SKM-1 (cell line): Measurements from ENCODE around the gene AFG1L.
A peak's percentile ranks its signal among the peaks of the same experiment; 100 is the strongest.
"Not testable (repeated sequence)": the region's sequence is repeated elsewhere in the genome, so short reads cannot be mapped to it uniquely, and the experiment has no call there.

ENCODE experiments used
- DNase-seq: peaks from one replicate; lab custom pipeline; 2025; ENCODE audit not compliant: unreplicated experiment; lab: John Stamatoyannopoulos, UW

AFG1L gene

DNA sequence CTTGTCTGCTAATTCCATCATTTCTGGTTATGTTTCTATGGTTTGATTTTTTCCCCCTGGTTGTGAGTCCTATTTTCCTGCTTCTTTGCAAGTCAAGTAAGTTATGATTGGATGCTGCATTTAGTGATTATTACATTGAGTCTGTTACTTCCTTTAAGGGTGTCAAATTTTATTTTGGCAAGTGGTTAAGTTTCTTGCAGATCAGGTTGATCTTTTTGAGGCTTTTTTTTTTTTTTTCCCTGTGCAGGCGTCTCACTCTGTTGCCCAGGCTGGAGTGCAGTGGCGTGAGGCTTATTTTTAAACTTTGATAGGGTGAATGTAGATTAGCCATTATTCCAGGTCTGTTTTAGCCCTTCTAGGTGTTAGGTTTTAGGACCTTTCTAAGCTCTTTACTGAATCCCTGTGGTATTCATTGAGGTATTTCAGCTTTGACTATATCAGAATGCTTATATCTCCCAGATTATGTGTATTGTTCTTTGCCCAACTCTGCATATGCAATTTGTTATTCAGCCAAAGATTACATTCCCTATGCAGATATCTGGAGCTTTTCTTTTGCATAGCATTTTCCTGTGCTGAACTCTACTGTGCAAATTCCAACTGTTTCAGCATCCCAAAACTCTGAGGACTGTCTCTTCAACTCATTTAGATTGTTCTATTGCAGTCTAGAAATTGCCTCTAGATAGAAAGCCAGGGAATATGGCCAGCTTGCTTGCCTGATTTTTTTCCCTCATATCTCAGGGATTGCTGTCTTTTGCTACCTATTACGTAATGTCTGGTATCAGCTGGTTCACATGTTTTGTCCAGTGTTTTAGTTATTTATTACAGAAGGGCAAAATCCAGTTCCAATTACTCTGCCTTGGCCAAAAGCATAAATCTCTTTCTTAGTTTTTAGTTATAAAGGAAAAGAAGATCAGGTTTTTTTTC, 113.3 kb downstream of the AFG1L start:
- DNase-seq, result no peak

DNA sequence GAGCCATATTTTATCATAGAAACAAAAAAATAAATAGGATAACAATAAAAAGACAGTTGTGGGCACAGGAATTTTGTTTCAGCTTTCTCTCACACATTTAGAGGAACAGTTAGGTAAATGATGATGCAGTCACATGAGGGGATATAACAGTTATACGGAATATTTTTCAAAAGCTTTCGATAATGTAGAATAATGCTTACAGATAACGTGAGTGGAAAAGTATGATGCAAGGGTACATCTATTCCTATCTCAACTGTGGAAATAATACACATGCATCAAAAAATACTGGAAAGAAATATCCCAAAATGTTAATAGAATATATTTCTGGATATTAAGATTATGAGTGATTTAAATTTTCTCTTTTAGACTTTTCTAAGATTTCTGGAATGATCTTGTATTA, 114.0 kb downstream of the AFG1L start:
- no peak for DNase-seq

DNA sequence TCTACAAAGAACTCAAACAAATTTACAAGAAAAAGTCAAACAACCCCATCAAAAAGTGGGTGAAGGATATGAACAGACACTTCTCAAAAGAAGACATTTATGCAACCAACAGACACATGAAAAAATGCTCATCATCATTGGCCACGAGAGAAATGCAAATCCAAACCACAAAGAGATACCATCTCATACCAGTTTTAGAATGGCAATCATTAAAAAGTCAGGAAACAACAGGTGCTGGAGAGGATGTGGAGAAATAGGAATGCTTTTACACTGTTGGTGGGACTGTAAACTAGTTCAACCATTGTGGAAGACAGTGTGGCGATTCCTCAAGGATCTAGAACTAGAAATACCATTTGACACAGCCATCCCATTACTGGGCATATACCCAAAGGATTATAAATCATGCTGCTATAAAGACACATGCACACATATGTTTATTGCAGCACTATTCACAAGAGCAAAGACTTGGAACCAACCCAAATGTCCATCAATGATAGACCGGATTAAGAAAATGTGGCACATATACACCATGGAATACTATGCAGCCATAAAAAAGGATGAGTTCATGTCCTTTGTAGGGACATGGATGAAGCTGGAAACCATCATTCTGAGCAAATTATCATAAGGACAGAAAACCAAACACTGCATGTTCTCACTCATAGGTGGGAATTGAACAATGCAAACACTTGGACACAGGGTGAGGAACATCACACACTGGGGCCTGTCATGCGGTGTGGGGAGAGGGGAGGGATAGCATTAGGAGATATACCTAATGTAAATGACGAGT, 121.4 kb downstream of the AFG1L start:
- DNase-seq, result not testable (repeated sequence)

DNA sequence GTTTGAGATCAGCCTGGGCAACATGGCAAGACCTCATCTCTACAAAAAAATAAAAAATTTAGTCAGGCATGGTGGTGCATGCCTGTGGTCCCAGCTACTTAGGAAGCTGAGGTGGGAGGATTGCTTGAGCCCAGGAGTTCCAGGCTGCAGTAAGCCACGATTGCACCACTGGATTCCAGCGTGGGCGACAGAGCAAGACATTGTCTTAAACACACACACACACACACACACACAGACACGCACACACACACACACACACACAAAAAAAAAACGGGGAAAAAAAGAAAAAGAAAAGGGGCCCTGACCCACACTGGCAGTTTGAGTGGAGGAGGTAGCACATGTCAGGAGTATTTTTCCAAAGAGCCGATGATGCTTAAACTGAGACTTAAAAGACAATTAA, 122.2 kb downstream of the AFG1L start:
- no peak for DNase-seq

DNA sequence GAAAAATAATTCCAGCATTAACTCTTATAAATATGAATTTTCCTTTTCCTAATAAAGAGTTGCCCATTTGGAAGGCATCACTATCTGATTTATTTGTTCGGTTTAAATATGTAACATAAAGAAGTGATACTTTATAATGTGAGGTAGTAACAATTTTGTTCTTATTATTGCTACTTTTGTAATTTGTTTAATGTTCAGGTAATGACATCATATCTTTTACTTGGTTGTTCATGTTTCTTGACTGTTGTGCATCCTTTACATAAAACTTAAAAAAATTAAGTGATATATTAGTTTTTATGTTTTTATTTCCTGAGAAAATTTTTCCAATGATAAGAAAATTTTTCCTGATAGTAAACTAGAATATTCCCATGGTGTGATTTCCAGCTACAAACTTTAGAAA, 124.6 kb downstream of the AFG1L start:
- DNase-seq, result no peak

DNA sequence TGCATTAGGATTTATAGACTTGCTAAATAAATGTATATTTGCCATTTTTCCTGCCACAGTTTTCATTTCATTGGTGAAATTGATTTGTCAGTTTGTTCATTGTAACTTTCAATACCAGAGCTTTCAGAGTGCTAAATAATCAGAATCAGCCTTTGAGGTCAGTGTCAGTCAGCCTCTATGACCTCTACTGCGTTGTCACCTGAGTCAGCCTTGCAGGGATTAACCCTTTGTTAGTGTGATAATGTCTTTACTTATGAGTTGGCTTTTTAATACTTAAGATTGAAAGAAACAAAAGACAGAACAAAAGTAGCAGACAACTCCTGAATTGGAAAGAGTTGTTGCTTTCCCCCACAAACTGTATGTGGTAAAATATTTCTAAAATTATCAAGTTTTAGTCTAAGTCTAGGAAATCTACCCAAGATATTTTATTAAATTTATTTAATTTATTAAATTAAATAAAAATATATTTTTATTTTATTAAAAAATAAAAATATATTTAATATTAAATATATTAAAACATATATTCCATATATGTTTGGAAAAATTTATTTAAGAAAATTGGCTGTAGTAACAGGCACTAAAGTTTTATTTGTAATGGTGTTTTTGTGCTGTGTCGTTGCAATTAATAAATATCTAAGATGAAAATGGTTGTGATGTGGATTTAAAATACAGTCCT, 125.2 kb downstream of the AFG1L start:
- no peak for DNase-seq

DNA sequence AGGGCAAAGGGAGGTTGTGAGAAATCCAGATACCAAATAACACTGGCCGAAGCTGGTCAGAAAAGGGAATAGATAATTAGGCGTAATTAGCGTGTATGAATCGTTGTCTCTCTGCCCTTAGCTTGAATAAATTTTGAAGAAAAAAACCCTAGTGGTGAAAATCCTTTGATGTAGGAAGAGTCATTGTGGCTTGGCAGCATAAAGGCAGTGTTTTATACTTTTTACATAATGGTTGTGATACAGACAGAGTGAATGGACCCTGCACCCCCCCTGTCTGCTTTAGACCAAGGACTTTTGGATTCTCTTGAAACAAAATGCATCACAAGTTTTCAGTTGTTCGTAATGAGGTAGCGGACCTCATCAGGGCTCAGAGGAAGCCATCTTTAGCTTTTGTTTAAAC, 126.5 kb downstream of the AFG1L start:
- no peak for DNase-seq

DNA sequence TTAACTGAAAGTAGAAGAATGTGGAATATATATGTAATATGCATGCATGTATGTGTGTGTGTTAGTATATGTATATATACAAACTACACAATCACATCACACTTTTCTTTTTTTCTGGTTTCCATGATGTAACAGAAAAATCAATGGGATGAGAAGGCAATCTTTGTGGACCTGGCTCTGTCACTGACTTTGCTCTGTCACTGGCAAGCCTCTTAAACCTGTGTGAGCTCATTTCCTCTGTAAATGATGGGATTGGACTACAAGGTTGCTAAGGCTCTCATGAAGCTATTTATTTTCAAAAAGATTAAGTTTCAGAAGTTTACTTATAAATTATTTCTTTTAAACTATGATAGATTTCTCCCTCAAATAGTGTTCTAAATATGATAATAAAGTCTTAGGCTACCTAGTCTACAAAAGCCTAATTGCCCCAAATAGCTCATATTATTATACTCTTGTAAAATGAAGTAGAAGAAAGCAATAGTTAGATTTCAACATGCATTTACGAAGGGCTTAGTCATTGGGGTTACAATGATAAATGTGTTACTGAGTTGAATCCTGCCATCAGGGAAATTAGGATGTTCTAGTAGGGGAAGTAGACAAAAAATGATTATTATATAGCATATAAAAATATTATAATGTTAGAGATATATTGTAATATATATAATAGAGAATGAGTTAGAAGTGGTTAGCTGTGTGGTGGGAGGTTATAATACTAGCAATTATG, 129.3 kb downstream of the AFG1L start:
- no peak for DNase-seq

DNA sequence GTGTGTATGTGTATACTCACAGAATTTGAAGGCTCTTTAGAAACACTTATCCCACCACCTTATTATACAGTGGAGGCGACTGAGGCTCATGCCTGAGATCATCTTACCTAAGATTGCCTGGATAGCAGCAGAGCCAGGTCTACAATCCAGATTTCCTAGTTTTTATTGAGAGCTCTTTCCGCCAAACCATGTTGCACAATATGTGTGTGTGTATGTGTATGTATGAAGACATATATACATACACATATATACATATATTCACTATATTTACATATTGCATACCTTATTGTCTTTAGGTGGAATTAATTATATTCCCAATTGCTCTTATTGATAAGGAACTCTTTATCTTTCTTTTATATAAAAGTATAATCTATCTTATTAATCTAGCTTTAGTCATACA, 130.6 kb downstream of the AFG1L start:
- no peak for DNase-seq

DNA sequence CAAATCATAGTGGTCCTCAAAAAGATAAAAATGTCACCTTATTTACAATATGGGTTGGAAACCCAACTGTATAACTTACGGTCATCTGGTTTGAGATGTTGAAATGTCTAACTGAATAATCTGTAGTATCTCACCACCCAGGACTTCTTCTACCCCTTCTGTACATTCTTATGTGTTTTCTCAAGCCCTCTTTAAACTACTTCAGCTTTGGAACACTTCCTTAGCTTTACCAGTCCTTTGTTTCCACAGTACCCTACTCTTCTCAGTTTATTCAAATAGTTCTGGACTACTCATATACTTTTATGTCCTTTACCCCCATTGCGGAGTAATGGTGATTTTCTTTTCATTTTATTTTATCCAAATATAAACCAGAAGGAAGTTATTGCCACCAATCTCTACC, 137.3 kb downstream of the AFG1L start:
- no peak for DNase-seq

DNA sequence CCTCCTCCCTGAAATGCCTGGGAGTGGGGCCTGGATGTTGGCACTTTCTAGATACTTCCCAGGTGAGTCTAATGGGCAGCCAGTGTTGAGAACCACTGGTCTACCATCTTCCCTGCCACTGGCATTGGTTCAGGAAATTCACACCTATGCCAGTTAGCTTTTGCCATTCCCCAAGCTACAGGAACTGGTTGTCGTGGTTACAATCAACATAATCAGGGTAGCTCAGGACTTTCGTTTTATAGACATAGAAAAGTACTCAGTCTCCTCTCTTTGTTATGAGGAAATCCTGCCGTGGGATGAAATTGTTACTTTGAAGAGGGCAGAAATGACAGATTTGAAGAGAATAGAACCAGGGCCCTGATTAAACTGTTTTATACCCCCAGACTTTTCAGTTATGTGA, 137.9 kb downstream of the AFG1L start:
- DNase-seq, result no peak

DNA sequence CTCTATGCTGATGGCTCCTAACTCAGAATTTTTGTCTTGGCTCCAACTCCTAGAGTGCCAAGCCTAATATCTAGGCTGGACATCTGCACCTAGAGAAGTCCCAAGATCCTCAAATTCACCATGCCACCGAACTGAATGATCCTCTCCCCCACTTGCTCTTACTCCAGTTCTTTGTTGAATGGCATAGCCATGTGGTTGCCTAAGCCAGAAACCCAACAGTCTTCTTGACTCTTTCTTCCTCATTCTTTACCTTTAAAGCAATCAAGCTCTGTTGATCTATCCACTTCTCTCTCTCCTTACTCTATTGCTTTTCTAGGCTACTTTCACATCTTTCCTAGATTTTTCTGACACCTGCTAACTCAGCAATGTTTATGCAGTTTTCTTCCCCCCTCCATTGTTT, 139.4 kb downstream of the AFG1L start:
- DNase-seq, result no peak

DNA sequence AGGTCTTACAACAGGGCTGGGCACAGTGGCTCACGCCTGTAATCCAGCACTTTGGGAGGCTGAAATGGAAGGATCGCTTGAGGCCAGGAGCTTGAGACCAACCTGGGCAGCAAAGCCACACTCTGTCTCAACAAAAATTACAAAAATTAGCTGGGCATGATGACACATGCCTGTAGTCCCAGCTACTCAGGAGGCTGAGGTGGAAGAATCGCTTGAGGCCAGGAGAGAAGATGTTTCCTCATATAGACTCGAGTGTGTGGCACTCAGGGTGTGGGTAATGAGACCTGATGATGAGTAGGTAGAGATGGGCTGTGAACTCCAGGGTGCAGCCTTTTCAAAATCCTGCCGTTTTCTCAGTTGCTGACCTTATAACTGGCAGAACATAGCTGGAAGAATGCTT, 140.5 kb downstream of the AFG1L start:
- DNase-seq, result no peak

DNA sequence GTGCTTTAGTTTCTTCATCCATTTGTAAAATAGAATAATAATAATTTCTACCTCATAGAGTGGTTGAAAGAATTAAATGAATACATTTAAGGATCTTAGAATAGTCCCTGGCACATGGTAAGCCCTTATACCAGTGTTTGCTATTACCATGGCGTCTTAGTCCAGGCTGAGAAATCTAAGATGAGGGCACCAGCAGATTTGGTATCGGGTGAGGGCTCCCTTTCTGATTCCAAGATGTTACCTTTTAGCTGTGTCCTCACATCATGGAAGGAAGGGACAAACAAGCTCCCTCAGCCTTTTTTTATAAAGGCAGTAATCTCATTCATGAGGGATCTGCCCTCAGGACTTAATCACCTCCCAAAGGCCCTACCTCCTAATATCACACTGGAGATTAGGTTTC, 141.9 kb downstream of the AFG1L start:
- DNase-seq, result no peak

DNA sequence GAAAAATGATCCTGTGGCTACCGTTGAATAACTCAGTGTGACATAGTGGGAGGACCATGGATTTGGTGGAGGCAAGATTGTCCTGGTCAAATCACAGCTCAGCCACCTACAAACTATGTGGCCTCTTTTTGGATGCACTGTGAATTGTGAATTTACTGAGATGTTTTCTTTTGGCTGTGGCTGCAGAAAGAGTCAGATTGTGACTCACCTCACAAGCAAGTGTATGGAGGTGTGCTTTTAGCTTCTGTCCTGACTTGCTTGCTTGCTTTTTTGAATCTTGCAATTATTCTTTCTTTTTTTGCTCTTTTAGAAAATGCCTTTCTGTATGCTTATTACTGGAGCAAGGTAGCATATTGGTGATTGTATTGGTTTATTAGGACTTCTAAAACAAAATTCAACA, 143.0 kb downstream of the AFG1L start:
- no peak for DNase-seq

DNA sequence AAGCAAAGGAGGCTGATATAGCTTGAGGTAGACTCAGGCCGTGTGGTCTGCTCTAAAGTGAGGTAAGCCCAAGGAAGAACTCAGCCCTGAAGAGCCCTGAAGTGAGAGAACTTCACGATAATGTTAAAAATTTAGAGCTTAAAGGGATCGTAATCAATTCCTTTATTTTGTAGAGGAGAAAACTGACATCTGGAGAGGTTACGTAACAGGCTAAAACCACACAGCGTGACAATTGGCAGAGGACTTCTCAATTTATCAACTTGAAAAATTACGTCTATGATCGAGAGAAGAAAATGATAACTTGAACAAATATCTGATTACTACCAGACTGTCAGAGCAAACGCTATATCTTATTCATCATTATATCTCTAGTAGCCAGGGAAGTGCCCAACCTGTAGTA, 144.1 kb downstream of the AFG1L start:
- peak; percentile 17 for DNase-seq

DNA sequence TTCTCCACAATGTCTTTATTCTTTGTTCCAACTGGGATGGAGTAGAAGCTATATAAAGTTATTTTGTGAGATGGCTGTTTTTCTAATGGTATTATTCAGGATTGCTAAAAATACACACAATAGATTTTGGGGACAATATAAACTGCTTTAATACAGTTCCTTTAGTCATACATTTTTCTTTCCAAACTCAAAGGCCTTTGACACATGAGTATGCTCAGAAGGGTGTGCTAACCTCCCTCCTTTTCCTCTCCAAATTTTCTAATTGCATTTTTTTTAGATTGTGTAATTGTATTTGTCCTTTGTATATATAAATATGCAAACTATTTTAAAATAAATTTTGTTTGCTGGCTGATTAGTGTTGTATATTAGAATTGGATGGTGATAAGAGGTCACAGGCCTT, 146.3 kb downstream of the AFG1L start:
- no peak for DNase-seq

DNA sequence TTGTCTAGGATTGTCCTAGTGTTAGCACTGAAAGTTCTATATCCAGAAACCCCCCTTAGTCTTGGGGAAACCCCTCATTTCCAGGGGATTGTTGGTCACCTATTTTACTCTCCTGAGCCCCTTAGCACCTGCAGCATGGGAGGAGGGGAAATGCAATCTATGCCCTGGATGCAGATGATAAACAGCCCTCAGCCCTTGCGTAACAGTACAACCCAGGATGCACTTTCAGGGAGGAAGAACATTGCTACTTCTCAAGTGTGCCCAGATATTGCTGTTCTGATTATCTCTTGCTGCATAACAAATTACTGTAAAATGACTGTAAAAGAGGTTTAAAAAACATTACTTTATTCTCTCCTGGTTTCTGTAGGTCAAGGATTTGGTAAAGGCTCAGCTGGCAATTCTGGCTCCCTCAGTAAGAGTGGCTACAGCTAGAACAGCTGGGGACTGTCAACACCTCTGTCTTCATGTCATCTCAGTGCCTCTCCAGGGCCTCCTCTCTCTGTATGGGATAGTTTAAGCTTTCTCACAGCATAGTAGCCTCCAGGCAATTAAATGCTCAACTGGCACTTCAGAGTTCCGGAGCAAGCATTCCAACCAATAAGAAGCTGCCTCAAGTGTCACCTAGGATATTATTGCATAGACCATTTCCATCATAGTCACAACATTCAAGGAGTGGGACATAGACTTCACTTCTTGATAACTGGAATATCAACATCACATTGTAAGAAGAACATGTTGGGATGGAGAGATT, 148.1 kb downstream of the AFG1L start:
- DNase-seq, result no peak

DNA sequence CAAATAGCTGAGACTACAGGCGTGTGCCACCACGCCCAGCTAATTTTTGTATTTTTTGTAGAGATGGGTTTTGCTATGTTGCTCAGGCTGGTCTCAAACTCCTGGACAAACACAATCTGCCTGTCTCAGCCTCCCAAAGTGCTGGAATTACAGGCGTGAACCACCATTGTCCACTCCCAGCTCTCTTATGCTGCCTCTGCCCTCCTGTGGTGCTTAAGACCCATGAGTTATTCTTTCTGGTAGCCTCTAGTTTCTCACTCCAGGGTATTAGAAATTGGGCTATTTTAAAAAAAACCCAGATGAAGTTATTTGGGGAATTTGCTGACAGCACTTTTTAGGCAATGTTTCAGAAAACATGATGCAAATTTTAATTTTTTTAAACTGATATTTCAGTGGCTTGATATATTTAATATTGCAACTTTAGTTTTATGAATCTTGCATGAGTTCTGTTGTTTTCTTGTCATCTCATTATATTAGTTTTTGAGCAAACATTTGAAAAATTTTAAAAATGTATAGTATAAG, 151.8 kb downstream of the AFG1L start:
- DNase-seq, result no peak

DNA sequence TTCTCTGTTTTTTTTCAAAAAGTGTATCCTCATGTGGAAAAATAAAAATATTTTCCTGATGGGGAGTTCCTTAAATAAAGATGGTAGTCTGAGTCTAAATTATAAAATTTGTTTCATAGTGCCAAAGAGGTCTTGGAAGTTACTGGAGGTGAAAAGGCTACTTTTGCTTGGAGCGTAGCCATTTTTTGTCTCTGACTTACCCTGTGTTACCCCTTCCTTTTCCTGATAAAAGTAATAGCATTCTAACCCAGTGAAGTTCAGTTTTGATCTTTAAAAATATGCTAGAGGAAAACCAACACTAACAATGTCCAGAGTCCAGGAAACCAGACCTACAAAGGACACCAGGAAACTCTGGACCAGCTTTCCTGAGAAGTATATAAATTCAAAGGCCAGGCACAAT, 153.6 kb downstream of the AFG1L start:
- DNase-seq, result no peak
